GM12872 (cell line): Measurements from ENCODE around the gene WHRN.

Experiments used
- TF ChIP-seq, protein P1 (sequence below): IDR thresholded peaks from 3 replicates; pipeline ENCODE4 v1.5.1; 2011; ENCODE audit warnings: low read depth, mild to moderate bottlenecking, low read length, moderate library complexity; ENCODE audit not compliant: insufficient read depth

The WHRN gene

DNA sequence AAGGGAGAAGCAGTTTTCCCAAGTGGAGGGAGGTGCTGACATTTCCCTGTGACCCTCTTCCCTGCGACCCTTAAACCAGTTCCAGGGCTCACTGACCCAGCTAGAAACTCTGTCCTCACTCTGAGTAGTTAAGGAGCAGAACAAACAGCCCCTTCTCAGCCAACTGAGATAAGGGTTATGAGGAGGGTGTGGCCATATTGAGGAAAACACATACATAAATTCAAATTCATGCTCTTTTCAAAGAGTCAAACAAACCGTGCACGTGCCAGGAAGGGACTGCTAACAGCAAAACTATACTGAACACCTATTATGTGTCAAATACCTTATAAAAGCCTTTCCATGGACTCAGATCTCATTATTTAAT is 112.5 kb downstream of the WHRN start:
- TF ChIP-seq, protein P1, sequence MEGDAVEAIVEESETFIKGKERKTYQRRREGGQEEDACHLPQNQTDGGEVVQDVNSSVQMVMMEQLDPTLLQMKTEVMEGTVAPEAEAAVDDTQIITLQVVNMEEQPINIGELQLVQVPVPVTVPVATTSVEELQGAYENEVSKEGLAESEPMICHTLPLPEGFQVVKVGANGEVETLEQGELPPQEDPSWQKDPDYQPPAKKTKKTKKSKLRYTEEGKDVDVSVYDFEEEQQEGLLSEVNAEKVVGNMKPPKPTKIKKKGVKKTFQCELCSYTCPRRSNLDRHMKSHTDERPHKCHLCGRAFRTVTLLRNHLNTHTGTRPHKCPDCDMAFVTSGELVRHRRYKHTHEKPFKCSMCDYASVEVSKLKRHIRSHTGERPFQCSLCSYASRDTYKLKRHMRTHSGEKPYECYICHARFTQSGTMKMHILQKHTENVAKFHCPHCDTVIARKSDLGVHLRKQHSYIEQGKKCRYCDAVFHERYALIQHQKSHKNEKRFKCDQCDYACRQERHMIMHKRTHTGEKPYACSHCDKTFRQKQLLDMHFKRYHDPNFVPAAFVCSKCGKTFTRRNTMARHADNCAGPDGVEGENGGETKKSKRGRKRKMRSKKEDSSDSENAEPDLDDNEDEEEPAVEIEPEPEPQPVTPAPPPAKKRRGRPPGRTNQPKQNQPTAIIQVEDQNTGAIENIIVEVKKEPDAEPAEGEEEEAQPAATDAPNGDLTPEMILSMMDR, result no peak

DNA sequence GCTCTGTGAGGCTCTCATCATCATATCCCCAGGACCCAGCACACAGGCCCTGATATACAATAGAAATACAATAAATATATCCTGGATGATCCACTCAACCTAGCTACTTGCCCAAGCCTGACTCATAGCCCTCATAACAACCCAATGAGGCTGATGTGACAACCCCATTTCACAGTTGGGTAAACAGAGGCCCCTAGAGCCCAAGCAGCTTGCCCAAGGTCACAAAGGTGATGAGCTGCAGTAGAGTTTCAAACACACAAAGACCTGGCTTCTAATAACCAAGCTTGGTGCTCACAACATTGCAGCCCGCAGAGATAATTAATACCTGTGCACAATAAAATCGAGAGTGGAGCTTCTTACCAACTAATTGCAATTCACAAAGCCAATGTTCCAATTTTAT is 114.3 kb downstream of the WHRN start:
- TF ChIP-seq, protein P1, result no peak

DNA sequence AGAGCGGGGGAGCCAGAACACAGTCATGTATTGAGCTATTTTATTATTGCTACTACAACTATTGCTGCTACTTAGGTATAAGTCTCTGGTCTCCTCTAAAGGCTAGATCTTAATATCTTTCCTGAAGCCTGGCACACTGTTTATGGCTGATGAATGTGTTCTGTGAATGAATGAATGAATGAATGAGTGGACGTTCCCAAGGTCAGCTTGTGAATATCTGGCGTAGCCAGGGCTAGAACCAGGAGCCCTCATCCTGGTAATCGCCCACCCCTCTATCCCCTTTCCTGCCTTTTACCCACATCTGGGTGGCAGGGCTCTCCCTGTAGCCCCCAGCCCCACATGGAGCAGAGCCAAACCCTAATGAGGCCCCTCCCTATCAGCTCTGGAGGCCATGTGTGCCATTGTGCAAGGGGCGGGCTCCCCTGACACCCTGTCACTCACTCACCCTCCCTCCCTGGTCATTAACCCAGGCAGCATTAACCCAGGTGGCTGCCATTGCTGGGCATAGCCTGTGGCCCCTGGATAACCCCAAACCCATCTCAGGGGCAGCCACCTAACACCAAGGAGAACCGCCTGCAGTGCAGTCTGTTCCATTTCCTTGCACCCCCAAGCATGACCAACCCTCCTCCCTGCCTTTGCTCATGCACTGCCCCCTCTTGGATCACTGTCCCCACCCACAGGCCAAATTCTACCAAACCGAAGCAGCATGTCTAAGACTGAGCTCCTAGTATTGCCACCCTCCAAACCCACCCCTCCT is 115.5 kb downstream of the WHRN start:
- TF ChIP-seq, protein P1, result 0 out of 3 replicates have a peak, but pooled peaks have one; percentile 20

DNA sequence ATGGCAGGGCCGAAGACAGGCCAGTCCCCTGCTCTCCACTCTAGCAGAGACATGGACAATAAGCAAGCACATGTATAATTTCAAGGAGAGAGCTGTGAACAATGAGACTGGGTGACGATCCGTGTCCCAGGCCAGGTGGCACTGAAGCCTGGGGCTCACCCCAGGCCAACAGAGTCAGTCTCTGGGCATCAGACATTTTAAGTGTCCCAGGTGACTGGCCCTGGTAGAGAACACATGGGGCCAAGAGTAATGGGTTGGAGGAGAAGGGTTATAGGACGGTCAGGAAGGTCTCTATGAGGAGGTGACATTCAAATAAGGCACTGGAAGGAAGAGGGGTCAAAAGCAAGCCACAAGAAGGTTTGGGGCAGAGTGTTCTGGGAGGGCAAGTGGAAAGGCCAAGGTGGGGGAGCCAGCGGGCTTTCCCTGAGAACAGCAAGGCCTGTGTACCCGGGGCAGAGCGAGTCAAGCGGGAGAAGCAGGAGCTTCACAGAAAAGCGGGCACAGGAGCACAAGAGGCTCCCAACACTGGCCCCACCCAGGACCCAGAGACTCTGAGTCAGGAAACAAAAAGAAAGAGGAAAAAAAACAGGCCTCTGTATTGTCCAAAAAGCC is 116.4 kb downstream of the WHRN start:
- TF ChIP-seq, protein P1, result no peak

DNA sequence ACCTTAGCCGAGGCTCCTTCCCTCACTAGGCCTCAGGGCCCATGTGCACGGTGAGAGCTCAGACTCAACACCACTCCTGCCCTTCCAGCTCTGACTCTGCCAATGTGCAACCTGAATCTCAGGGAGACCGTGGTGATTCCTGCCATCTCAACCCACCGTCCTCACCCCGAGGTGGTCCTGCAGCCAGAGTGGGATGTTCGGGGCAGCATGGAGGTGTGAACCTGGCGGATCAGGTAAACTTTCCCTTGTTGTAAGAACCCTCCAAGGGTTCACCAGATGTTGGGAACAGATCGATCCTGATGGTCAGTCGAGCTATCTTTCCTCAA is 117.0 kb downstream of the WHRN start:
- TF ChIP-seq, protein P1, result no peak

DNA sequence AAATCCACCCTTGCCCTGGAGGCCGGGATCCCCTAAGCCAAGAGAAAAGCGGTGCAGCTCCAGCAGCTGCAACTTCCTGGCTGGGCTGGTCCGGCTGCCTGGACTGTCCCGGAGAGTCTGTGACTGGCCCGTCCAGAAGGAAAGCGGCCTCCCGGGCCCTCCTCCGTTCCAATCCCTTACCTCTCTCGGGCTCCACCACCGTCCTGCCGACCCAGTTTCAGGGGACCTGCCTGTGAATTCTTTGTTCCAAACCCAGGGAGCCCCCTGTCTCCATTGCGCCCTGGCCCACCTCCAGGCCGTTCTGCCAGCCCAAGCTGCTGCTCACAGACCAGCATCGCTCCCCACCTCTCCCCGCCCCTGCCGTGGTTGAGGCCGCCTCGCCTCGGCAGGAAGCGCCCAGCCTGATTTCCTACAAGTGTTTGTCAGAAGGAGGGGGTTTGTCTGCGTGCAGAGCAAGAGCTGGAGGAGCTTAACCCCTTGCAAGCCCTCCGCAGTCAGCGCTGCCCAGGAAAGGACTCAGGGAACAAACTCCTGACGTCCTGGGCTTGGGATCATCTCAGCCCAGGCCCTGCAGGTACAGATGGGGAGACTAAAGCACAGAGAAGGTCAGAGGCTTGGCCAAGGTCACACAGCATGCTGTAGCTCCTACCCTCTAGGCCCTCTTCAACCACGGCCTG is 117.5 kb downstream of the WHRN start, which contains the start of gene AKNA:
Gene AKNA (minus strand): TSS at position 303 of the 677 bp plus-strand sequence. CDS start 6,649 bp downstream, outside the sequence.
- TF ChIP-seq, protein P1, result no peak

DNA sequence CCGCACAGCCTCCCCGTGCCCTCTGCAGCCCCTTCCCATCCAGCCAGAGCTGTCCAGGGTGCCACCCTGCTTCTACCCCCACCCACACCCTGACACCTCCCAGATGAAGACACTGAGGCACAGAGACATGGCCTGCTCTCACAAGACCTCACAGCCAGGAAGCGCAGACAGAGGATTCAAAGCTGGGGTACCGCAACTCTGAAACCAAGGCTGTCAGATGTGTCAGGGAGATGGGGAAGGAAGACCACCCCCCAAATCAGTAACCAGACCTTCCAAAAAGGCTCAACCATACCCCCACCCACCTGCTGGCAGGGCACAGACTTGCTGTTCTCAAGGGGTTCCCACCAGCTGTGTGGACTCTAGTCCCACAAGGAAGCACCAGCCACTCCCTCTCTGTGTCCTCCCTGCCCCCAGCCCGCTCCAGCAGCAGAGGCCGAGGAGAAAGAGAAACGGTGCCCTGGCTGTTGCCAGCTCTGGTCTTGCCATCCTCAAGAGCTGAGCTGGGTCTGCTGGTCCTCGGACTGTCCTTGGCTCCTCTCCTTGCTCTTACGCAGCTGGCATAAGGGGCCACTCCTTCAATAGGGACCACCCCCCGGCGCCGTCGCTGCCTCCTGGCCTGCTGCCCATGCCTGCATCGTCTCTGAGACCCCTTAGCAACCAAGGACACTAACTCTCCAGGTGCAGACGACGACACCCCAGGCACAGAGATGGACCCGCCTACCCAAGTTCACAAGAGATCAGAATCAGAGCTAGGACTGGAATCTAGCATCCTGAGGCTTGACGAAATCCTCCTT is 118.2 kb downstream of the WHRN start:
- TF ChIP-seq, protein P1, result 0 out of 3 replicates have a peak, but pooled peaks have one; percentile 17
